H1 (cell line): ENCODE measurements around the gene EPB42.

ENCODE experiments used
- CTCF ChIP-seq, 3 experiments: IDR thresholded peaks; 1 replicate in 2 of 3; 2 replicates in 1 of 3; pipeline versions ENCODE4 v1.5.1 to v1.6.1; 2011; ENCODE audit warnings: low read length in 3 of 3, mild to moderate bottlenecking in 3 of 3, inconsistent platforms in 2 of 3, low read depth in 1 of 3, moderate library complexity in 1 of 3; ENCODE audit not compliant: insufficient read depth in 1 of 3; ENCODE audit errors: control extremely low read depth in 1 of 3
- EP300 ChIP-seq, 2 experiments: IDR thresholded peaks; 1 replicate in 1 of 2; 2 replicates in 1 of 2; pipeline ENCODE4 v1.6.1; 2011 to 2012; ENCODE audit warnings: low read depth in 2 of 2, low read length in 2 of 2, mild to moderate bottlenecking in 2 of 2, borderline replicate concordance in 1 of 2, inconsistent platforms in 1 of 2, moderate library complexity in 1 of 2
- JUN ChIP-seq: IDR thresholded peaks from 2 replicates; pipeline ENCODE4 v1.6.1; 2011; ENCODE audit warnings: low read depth, mild to moderate bottlenecking, improper control_type of control experiment, low read length
- MAX ChIP-seq: IDR thresholded peaks from 2 replicates; pipeline ENCODE4 v1.6.1; 2012; ENCODE audit warnings: inconsistent platforms
- POLR2AphosphoS5 ChIP-seq: IDR thresholded peaks from 2 replicates; pipeline ENCODE4 v1.6.1; 2011; ENCODE audit warnings: low read depth, low read length
- SAP30 ChIP-seq: fragments of 300-600 bp; sonication (generic); IDR thresholded peaks from 2 replicates; pipeline ENCODE4 v1.7.1; 2012; ENCODE audit warnings: low read length, moderate library complexity, mild to moderate bottlenecking, inconsistent platforms; ENCODE audit not compliant: insufficient read depth, insufficient replicate concordance
- ZNF274 ChIP-seq: IDR thresholded peaks from 2 replicates; pipeline ENCODE4 v1.7.0; 2012; ENCODE audit warnings: low read length, borderline replicate concordance; ENCODE audit errors: extremely low read depth

GRCh38 chr15:43229977-43230376 lies 9.2 kb upstream of the EPB42 start:
- no peak for TF ChIP-seq EP300 (IDR thresholded peaks at IDR 0.05; ENCODE audit: borderline replicate concordance in 1 of 2, low read depth in 2 of 2, low read length in 2 of 2)
- TF ChIP-seq POLR2AphosphoS5 = no peak
- TF ChIP-seq CTCF (IDR thresholded peaks at IDR 0.05; ENCODE audit: control extremely low read depth in 1 of 3, insufficient read depth in 1 of 3, low read depth in 1 of 3, low read length in 3 of 3) = no peak
- TF ChIP-seq MAX = no peak
- no peak for TF ChIP-seq ZNF274
- no peak for TF ChIP-seq SAP30
- no peak for TF ChIP-seq JUN
